Germinal center (tissue), 1 donor: ENCODE results near the gene PHACTR4.
"Not testable (repeated sequence)": the region's sequence is repeated elsewhere in the genome, so short reads cannot be mapped to it uniquely, and the experiment has no call there.

ENCODE experiments used
- DNase-seq: peaks from one replicate; pipeline ENCODE4 v3.0.0; 2012; ENCODE audit warnings: mixed read lengths, low spot score

Gene PHACTR4

DNA sequence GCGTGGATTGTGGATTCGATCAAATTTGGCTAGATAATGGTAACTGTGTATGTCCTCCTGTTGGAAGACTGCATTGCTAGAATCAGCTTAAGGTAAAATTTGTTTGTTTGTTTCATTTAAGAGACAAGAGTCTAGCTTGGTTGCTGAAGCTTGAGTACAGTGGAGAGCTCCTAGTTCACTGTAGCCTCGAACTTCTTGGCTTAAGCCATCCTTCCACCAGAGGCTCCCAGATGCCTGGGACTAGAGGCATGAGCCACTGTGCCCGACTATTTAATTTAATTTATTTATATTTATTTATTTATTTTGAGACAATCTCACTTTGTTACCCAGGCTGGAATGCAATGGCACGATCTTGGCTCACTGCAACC, 1.5 kb downstream of the PHACTR4 start:
- DNase-seq, result no peak

DNA sequence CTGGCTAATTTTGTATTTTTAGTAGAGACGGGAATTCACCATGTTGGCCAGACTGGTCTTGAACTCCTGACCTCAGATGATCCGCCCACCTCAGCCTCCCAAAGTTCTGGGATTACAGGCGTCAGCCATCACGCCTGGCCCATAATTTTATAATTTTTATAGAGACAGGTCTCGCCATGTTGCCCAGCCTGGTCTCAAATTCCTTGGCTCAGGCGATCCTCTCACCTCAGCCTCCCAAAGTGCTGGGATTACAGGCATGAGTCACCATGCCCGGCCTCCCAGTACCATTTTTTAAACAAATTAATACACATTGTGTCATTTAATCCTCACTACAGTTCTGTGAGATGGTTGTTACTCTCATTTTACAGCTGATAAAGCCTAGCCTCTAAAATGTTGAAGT, 3.9 kb downstream of the PHACTR4 start:
- not testable (repeated sequence) for DNase-seq

- no peak for DNase-seq
These were observed 4.8 kb downstream of the PHACTR4 start for GRCh38 chr1:28374297-28374696.

- not testable (repeated sequence) for DNase-seq
These were observed 6.1 kb downstream of the PHACTR4 start for GRCh38 chr1:28375598-28375997.

GRCh38 chr1:28376195-28376594, 6.7 kb downstream of the PHACTR4 start:
- DNase-seq, result not testable (repeated sequence)

DNA sequence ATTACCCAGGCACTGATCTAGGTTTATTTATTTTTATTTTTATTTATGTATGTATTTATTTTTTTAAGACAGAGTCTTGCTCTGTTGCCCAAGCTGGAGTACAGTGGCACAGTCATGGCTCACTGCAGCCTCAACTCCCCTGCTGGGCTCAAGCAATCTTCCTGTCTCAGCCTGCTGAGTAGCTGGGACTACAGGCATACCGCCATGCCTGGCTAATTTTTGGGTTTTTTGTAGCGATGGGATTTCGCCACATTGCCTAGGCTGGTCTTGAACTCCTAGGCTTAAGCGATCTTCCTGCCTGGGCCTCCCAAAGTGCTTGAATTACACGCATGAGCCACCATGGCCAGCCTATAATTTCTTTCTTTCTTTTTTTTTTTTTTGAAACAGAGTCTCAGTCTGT, 9.4 kb downstream of the PHACTR4 start:
- no peak for DNase-seq

DNA sequence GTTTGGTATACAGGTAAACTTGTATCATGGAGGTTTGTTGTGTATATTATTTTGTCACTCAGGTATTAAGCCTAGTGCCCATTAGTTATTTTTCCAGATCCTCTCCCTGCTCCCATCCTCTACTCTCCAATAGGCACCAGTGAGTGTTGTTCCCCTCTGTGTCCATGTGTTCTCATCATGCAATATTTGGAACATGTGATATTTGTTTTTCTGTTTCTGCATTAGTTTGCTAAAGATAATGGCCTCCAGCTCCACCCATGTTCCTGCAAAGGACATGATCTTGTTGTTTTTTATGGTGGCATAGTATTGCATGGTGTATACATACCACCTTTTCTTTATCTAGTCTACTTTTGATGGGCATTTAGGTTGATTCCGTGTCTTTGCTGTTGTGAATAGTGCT, 10.9 kb downstream of the PHACTR4 start:
- no peak for DNase-seq

DNA sequence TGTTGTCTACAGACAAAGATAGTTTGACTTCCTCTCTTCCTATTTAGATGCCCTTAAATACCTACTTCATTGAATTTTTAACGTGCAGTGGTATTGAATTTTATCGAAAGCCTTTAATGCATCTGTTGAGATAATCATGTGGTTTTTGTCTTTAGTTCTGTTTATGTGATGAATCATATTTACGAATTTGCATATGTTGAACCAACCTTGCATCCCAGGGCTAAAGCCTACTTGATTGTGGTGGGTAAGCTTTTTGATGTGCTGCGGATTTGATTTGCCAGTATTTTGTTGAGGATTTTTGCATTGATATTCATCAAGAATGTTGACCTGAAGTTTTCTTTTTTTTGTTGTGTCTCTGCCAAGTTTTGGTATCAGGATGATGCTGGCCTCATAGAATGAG, 14.2 kb downstream of the PHACTR4 start:
- not testable (repeated sequence) for DNase-seq

DNA sequence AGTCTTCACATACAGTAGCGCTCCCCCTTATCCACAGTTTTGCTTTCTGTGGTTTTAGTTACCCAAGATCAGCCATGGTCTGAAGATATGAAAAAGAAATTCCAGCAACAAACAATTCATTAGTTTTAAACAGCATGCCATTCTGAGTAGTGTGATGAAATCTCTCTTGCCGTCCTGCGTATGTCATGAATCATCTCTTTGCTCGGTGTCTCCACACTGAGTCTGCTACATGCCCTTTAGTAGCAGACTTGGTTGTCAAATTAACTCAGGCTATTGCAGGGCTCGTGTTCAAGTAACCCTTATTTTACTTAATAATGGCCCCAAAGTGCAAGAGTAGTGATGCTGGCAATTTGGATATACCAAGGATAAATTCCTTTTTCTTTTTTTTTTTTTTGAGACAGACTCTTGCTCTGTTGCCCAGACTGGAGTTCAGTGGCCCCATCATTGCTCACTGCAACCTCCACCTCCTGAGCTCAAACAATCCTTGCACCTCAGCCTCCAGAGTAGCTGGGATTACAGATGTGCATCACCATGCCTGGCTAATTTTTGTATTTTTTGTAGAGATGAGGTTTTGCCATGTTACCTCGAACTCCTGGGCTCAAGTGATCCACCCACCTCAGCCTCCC, 22.6 kb downstream of the PHACTR4 start:
- no peak for DNase-seq

- DNase-seq, result no peak
These were observed 24.6 kb downstream of the PHACTR4 start for GRCh38 chr1:28394136-28394535.

DNA sequence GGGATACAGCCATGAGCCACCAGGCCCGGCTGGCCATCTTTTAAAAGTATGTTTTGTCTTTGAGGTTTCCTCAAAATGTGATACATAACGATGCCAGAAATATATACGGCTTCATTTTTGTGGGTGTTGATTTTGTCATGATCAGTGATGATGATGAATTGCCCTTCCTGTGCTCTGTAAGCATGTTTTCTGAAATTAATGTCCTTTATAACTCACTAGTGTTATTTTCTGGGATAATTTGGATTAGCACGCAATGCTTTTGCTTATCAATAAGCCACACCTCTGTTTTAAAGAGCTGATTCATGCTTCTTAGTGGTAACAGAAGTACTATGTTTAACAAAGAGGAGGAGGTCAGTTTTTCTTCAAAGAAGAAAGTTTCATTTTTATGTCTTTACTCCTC, 25.6 kb downstream of the PHACTR4 start:
- DNase-seq, result no peak

DNA sequence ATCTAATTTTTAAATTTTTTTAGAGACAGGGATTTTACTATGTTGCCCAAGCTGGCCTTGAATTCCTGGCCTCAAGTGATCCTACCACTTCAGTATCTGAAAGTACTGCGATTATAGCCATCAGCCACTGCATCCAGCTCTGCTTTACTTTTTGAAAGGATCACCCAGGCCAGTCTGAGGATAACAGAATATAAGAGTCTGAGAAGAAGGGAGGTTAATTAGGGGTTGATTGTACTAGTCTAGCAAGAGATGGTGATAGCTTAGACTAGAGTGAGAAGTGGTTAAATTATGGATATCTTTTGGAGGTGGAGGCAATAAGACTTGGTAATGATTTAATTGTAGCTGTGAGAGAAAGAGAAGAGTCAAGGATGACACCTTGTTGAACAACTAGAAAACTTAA, 32.2 kb downstream of the PHACTR4 start:
- DNase-seq, result no peak

DNA sequence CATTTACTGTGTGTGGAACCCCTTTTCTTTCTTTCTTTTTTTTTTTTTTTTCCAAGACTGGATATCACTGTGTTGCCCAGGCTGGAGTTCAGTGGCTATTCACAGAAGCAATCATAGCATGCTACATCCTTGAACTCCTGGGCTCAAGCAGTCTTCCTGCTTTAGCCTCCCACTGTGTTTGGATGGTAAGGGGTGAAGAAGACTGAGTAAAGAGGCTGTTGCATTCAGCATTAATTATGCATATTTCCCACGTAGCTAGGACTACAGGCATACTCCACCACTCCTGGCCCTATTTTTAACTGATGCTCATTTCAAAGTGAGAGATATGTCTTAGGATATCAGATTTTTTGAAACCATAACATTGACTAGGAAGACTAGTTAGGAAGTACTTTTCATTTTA, 39.5 kb downstream of the PHACTR4 start:
- no peak for DNase-seq

DNA sequence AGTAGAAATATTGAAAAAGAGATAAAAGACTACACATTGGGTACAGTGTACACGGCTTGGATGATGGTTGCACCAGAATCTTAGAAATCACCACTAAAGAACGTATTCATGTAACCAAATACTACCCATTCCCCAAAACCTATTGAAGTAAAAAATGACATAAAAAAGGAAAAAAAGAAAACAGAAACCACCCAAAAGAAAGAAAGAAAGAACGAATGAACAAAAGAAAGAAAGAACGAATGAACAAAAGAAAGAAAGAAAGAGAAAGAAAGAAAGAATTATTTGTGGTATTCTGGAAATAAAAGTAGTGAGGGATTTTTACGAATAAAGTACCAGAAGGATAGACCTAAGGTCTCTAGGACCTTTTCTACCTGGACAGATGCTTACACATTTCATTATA, 42.1 kb downstream of the PHACTR4 start:
- DNase-seq, result no peak

DNA sequence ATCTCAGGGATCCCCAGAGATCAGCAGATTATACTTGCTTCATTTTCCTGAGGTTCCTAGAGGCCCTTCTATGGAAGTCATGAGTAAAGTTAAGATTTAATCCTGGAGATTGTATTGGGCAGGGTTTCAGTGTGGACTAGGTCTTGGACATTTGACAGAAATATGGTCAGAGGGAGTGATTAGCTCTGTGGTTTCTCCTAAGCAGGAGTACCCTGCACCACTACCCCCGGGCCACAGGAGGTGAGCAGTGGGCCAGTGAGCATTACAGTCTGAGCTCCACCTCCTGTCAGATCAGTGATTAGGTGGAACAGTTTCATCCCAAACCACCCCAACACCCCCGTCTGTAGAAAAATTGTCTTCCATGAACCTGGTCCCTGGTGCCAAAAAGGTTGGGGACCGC, 43.2 kb downstream of the PHACTR4 start:
- no peak for DNase-seq

DNA sequence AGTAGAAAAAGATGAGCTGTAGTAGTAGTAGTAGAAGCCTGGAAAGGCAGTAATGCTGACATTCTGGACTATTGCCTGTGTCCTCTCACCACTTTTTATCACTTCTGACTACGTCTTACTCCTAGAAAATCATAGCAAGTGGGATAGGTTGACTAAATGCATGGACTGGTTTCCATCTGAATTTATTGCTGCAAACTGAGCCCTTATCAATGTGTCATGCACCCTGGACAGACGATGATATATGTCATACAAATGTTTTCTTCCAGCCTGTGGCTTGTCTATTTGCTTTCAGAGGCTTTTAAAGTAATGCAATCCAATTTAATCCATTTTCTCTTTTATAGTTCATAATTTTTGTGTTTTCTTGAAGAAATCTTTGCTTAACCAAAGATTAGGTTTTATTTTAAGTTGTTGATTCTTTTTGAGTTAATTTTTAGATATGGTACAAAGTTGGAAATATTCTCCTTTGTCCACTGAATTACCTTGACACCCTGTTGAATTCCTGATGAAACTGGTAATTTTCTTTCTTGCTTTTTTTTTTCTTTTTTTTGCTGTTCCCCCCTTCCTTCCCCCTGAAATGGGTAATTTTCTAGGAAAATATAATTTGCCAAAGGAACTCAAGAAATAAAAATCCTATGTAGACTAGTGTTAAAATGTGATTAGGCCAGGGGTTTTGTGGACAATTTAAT, 47.1 kb downstream of the PHACTR4 start:
- no peak for DNase-seq

DNA sequence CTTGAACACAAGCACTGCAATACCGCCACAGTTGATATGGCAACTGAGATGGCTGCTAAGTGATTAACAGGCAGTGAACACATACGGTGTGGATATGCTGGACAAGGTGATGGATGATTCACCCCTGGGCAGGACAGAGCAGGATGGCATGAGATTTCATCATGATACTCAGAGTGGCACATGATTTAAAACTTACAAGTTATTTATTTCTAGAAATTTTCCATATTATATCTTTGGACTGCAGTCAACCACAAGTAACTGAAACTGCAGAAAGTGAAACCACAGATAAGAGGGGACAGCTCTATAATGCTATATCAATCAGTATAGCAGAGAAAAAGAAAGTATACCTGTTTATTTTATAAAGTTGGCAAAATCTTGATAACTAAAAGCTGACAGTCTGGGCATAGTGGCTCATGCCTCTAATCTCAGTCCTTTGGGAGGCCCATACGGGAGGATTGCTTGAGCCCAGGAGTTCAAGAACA, 47.9 kb downstream of the PHACTR4 start:
- DNase-seq, result no peak

GRCh38 chr1:28417926-28418637, 48.5 kb downstream of the PHACTR4 start:
- DNase-seq, result no peak

- DNase-seq, result no peak
These were observed 52.2 kb downstream of the PHACTR4 start for GRCh38 chr1:28421744-28422143.

- no peak for DNase-seq
These were observed 57.3 kb downstream of the PHACTR4 start for GRCh38 chr1:28426831-28427230.

DNA sequence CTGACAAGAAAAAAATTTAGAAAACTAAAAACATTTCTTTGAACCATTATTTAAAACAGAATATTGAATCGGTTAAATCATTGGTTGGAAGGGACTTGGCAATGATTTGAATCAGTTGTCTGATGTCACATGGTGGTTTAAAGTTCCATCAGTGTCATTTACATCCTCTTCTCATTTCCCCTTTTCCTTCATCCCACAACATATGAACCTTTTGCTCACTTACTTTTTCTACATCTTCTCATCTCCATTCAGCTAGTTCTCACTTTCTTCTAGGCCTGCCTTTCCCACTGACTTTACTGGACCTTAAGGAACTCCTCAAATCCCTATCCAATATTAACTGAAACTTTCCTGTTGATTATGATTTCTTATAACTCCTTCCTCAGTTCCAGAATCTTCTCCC, 58.5 kb downstream of the PHACTR4 start:
- DNase-seq, result peak; percentile 6

DNA sequence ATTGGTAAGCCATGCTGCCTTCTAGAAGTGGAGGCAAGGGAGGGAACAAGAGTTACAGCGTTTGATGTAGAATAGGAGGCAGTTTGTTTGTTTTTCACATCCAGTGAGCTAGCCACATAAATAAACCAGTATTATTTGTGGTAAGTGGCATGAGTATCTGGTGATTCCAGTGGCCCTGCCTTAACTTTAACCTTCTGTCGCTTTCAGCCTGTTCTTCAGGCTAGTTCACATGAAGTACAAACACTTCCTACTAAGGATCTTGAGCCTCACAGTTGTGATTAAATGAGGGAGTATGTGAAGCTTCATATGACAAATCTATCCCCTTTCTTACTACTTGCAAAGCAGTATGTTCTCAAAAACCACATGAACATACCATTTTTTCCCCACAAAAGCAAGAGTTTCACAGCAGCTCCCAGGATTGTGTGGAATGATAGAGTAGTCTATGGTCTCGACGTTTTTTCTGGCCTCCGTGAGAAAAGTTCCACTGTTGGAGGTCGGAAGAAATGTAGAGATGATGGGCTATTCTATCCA, 59.5 kb downstream of the PHACTR4 start:
- DNase-seq, result no peak

DNA sequence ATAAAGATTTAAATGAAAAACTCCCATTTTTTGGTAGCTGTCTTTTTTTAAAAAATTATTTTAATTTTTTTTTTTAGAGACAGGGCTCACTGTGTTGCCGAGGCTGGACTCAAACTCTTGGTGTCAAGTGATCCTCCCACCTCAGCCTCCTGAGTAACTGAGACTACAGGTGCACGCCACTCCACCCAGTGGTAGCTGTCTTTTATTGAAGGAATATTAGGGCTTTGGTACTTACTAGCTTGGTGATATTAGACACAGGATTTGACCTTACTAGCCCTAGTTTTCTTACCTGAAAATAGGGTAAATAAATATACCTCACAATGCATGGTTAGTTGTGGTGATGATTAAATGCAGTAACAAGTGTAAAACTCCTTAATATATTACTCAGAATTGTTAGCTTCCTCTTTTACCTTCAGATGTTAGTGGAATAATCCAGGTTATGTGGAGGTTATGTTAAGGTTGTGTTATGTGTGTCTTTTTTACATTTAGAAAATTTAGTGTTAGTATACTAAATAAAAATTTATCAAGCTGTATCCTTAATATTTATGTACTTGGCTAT, 66.8 kb downstream of the PHACTR4 start:
- no peak for DNase-seq
